Tibial nerve (tissue), 4 donors: ENCODE data around the gene BAIAP3.

ENCODE experiments used
- EP300 ChIP-seq, 2 donors: sonication (generic); formaldehyde crosslinking; IDR thresholded peaks; one replicate each; pipeline ENCODE4 v1.6.1; 2017; ENCODE audit warnings: antibody characterized with exemption in 2 of 2, mild to moderate bottlenecking in 1 of 2
- POLR2A ChIP-seq, 2 donors: fragments of 450-650 bp; IDR thresholded peaks; one replicate each; pipeline ENCODE4 v1.6.1; 2017; ENCODE audit warnings: antibody characterized with exemption in 2 of 2, mild to moderate bottlenecking in 2 of 2, moderate library complexity in 2 of 2
- TF ChIP-seq, protein P1 (sequence below), 5 experiments: fragments of 200-600 bp in 3 of 5; fragments of 450-650 bp in 2 of 5; sonication (generic) in 3 of 5; IDR thresholded peaks; one replicate each; pipeline ENCODE4 v1.5.1; 2016 to 2019; ENCODE audit warnings: antibody characterized with exemption in 5 of 5, mild to moderate bottlenecking in 3 of 5, moderate library complexity in 2 of 5

DNA sequence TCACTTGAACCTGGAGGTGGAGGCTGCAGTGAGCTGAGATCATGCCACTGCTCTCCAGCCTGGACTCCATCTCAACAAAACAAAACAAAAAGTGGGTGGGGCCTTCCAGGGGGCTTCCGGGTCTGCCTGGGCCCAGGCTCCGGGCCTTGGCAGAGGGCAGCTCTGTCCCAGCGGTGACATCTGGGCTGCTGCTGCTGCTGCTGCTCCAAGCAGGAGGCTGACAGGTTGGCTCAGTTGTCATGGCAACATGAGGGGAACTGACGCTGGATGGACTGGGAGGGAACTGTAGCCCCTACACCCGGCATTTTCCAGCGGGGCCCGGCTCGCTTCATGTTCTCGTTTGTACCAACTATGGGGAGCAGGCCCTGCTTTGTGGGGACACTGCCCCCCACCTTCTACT, 4.0 kb downstream of the BAIAP3 start:
- TF ChIP-seq, protein P1, sequence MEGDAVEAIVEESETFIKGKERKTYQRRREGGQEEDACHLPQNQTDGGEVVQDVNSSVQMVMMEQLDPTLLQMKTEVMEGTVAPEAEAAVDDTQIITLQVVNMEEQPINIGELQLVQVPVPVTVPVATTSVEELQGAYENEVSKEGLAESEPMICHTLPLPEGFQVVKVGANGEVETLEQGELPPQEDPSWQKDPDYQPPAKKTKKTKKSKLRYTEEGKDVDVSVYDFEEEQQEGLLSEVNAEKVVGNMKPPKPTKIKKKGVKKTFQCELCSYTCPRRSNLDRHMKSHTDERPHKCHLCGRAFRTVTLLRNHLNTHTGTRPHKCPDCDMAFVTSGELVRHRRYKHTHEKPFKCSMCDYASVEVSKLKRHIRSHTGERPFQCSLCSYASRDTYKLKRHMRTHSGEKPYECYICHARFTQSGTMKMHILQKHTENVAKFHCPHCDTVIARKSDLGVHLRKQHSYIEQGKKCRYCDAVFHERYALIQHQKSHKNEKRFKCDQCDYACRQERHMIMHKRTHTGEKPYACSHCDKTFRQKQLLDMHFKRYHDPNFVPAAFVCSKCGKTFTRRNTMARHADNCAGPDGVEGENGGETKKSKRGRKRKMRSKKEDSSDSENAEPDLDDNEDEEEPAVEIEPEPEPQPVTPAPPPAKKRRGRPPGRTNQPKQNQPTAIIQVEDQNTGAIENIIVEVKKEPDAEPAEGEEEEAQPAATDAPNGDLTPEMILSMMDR (IDR thresholded peaks at IDR 0.05), result no peak
- TF ChIP-seq POLR2A (IDR thresholded peaks at IDR 0.05) (no peak), EP300 (IDR thresholded peaks at IDR 0.05) (no peak)
